Peyer's patch (tissue), 4 donors: Measurements from ENCODE around the gene LAMC3. TPM values are rescaled to one million over a fixed set of nuclear protein-coding genes. Genes with fewer than 3 reads are reported as not detected.

Experiments
- DNase-seq, 3 donors: peaks; one replicate each; pipeline ENCODE4 v3.0.0-alpha.2; 2017 to 2019
- H3K27ac ChIP-seq, 4 donors: fragments of 200-600 bp; sonication (generic); one replicate each; pipeline ENCODE4 v1.5.1; 2016 to 2019
- H3K27me3 ChIP-seq, 2 donors: fragments of 200-600 bp; sonication (generic); one replicate each; pipeline ENCODE4 v1.5.1; 2019
- H3K36me3 ChIP-seq, 3 donors: fragments of 200-600 bp; sonication (generic); one replicate each; pipeline ENCODE4 v1.5.1; 2016 to 2019
- H3K4me1 ChIP-seq, 4 donors: fragments of 200-600 bp; sonication (generic); one replicate each; pipeline ENCODE4 v1.5.1; 2016 to 2019
- H3K4me3 ChIP-seq, 4 donors: fragments of 200-600 bp; sonication (generic); 1 replicate in 3 of 4; 2 replicates in 1 of 4; pipeline ENCODE4 v1.5.1; 2016 to 2019; ENCODE audit warnings: mild to moderate bottlenecking in 1 of 4
- H3K9me3 ChIP-seq, 4 donors: fragments of 200-600 bp; sonication (generic); one replicate each; pipeline ENCODE4 v1.5.1; 2016 to 2019; ENCODE audit warnings: mild to moderate bottlenecking in 1 of 4
- CTCF ChIP-seq, 6 experiments: fragments of 450-650 bp in 4 of 6; fragments of 200-600 bp in 2 of 6; sonication (generic) in 1 of 6; IDR thresholded peaks; one replicate each; pipeline ENCODE4 v1.5.1; 2017 to 2019; ENCODE audit warnings: antibody characterized with exemption in 6 of 6, mild to moderate bottlenecking in 3 of 6, moderate library complexity in 1 of 6
- POLR2A ChIP-seq, 2 donors: fragments of 450-650 bp; IDR thresholded peaks; one replicate each; pipeline ENCODE4 v1.5.1; 2017; ENCODE audit warnings: antibody characterized with exemption in 2 of 2, mild to moderate bottlenecking in 2 of 2, moderate library complexity in 2 of 2
- total RNA-seq, 4 donors: library from RNA; depleted of rRNA; stranded (reverse); fragments of >200 nt; gene quantifications; one replicate each; pipeline ENCODE4 v1.1.0, GENCODE V29; 2016

The LAMC3 gene
- total RNA-seq, 4 donors from 2014 or later: 1.6 to 4.1 (median 3.9) TPM; not detected in 1

GRCh38 chr9:130990306-130990977, 18.5 kb upstream of the LAMC3 start:
- Histone ChIP-seq H3K4me1 (peaks cover 0 to 2% (median 0%) of the 10 kb centered on the region in 4 donors), H3K4me3 (no peak overlapping the region), H3K36me3 (no peaks in the 10 kb centered on the region), H3K27ac (no peak overlapping the region), H3K27me3 (no peaks in the 10 kb centered on the region), H3K9me3 (no peaks in the 10 kb centered on the region)
- no peak for TF ChIP-seq POLR2A (IDR thresholded peaks at IDR 0.05)
- DNase-seq: no peak

- TF ChIP-seq POLR2A (IDR thresholded peaks at IDR 0.05): no peak
- no peak for TF ChIP-seq CTCF (IDR thresholded peaks at IDR 0.05)
- H3K27me3 ChIP-seq: no peaks in the 10 kb centered on the region
- no peak for DNase-seq
These were observed 17.8 kb upstream of the LAMC3 start for GRCh38 chr9:130990978-130991777.

DNA sequence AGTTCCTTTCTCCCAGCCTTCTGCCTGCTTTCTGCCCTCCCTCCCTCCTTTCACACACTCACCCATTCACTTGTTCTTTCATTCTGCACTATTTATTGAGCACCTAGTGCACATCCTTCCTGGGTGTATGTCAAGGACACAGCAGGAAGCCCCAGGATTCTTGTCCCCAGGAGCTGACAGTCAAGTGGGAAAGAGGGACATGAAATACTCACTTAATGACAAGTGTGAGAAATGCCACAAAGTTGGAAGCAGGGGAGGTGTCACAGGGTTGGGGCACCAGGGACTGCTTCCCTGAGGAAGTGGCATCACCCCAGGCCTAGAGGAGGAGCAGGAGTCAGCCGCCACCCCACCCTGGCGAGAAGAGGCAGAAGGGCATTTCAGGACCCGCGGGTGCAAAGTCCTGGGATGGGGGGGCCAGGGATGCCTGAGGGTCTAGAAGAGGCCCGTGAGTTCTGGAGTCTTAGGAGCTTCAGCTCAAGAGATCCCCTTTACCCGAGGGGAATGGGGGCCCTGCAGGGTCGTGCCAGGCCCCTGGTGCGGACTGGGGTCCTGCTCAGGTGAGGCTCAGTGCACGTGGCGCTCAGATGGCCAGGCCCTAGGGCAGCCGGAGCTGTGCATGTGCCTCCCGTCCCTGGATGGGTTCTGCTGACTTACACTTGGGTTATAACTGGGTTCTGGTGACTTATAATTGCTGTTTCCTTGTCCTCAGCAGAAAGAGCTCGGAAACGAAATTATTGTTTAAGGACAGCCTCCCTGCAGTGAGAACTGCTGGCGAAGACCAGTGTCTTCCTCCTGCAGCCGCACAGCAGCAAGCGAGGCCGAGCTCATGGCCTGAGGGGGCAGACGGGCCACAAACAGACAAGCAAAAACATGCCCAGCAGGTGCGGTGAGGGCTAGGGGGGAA, 16.9 kb upstream of the LAMC3 start:
- TF ChIP-seq CTCF (IDR thresholded peaks at IDR 0.05) (no peak), POLR2A (IDR thresholded peaks at IDR 0.05) (no peak)
- no peaks in the 10 kb centered on the region for H3K27me3 ChIP-seq
- no peak overlapping the region for H3K27ac ChIP-seq
- H3K4me3 ChIP-seq: no peak overlapping the region
- peaks cover 0 to 4% (median 0%) of the 10 kb centered on the region in 4 donors for H3K4me1 ChIP-seq
- H3K9me3 ChIP-seq: no peaks in the 10 kb centered on the region
- DNase-seq: no peak
- H3K36me3 ChIP-seq: no peaks in the 10 kb centered on the region

More at GRCh38 chr9:130990978-130991777, 17.8 kb upstream of the LAMC3 start:
- H3K9me3 ChIP-seq: no peaks in the 10 kb centered on the region
- no peaks in the 10 kb centered on the region for H3K36me3 ChIP-seq
- peaks cover 0 to 4% (median 0%) of the 10 kb centered on the region in 4 donors for H3K4me1 ChIP-seq
- H3K27ac ChIP-seq: no peak overlapping the region
- H3K4me3 ChIP-seq: no peak overlapping the region

DNA sequence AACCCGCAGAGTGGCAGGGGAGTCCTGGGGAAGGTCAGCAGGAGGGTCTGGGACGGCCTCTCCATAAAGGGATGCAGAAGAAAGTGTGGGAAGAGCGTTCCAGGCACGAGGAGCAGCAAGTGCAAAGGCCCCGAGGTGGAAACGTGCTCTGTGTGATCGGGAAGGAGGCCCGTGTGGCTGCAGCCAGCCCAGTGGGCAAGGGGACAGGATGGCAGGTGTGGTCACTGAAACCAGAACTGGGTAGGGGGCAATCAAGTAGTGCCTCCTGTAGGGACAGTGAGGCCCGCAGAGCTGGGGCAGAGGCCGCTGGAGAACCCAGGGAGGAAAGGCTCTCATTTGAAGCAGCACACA, 16.3 kb upstream of the LAMC3 start:
- Histone ChIP-seq H3K4me1 (peaks cover 0 to 4% (median 0%) of the 10 kb centered on the region in 4 donors), H3K27ac (no peak overlapping the region), H3K27me3 (no peaks in the 10 kb centered on the region), H3K4me3 (no peak overlapping the region), H3K36me3 (no peaks in the 10 kb centered on the region), H3K9me3 (no peaks in the 10 kb centered on the region)
- DNase-seq: no peak
- TF ChIP-seq POLR2A (IDR thresholded peaks at IDR 0.05) (no peak), CTCF (IDR thresholded peaks at IDR 0.05) (no peak)

DNA sequence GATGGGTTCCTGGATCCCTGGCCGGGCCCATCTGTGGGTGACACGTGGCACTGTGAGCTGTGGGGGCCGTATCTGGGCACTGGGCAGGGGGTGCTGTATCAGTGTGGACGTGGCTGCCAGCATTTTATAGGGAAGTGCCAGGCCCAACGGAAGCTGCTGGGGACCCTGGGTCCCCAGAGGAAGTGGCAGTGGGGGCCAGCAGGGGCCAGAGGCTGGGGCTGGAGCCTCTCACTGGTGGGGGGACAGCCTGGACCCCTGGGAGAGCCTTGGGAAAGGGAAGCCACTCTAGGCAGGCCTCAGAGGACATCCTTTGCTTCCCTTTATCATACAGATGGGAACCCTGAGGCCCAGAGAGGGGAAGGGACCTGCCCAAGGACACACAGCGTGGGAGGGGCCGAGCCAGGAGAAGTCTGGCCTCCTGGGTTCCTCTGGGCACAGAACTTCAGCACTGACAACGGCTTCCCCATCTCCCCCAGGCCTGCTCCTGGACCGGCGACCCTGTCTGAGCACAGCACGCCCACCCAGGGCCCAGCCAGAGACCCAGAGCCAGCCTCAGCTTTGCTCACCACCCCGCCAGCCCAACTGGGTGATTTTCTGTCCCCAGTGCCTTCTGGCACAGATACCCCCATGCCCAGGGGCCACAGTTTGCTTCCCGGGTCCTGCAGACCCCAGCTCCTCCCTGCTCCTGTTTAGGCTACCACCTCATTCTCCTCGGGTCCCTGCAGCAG, 15.5 kb upstream of the LAMC3 start:
- TF ChIP-seq POLR2A (IDR thresholded peaks at IDR 0.05) (no peak), CTCF (IDR thresholded peaks at IDR 0.05) (no peak)
- Histone ChIP-seq H3K4me3 (no peak overlapping the region), H3K9me3 (no peaks in the 10 kb centered on the region), H3K27ac (no peak overlapping the region), H3K36me3 (no peaks in the 10 kb centered on the region), H3K27me3 (no peaks in the 10 kb centered on the region), H3K4me1 (peaks cover 0 to 4% (median 0%) of the 10 kb centered on the region in 4 donors)
- no peak for DNase-seq
